Measurements from ENCODE around the gene BBOX1. TPM values are rescaled to one million over a fixed set of nuclear protein-coding genes. Genes with fewer than 3 reads are reported as not detected.

Gene BBOX1
- total and polyA plus RNA-seq, 12 donors: 0.25 TPM; not detected in 11

Other genes with a start within 250 kb of the BBOX1 start
- 10 to 100 TPM in 1 of 10 donors, 1 to 10 TPM in 9; 3.5 to 13.8 (median 6.8) TPM for gene FIBIN, start 46.7 kb upstream of the BBOX1 start, total RNA-seq
- 1 to 10 TPM; 5.1 TPM for gene FIBIN, start 46.7 kb upstream of the BBOX1 start, polyA plus RNA-seq